GM12892 (cell line): ENCODE measurements around the gene ASRGL1.

Experiments used
- POLR2A ChIP-seq: IDR thresholded peaks from 2 replicates; pipeline ENCODE4 v1.6.1; 2011; ENCODE audit warnings: low read depth, low read length, control low read depth
- POLR2AphosphoS5 ChIP-seq: IDR thresholded peaks from 2 replicates; pipeline ENCODE4 v1.6.1; 2011; ENCODE audit warnings: low read depth, low read length, control low read depth

DNA sequence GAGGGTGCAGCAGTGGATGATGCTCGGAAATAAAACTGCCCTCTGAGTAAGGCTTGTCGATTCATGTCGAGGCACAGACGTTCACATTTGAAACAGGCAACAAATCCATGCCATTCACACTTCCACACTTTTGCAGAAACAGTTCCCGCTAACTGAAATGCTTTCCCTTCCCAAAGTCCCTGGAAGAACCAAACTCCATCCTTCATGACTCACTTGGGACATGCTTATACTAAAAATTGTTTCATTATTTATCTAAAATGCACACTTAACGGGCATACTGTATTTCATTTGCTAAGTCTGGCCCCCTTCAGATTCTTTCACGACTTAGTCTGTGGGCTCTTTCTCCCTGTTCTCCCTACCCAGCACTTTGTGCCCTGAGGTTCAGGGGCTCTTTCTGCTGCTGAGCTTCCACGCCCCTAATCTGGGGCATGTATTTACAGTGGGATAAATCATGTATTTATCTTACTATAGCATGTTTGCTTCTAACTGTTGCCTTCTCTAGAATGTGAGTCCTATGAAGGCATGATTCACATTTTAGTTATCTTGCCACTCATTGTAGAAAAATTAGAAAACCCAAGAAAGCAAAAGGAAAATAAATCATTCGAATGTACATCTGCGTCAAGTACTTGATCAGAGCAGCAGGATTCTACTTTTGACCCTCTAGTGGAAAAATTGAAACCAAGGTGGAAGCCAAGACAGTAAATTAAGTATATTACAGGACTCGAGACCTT lies 94.1 kb downstream of the ASRGL1 start:
- no peak for TF ChIP-seq POLR2A
- no peak for TF ChIP-seq POLR2AphosphoS5
